Heart left ventricle (tissue), 13 donors: Measurements from ENCODE around the gene TUBA4A.

Experiments
- POLR2A ChIP-seq, 2 donors: fragments of 450-650 bp; IDR thresholded peaks; one replicate each; pipeline ENCODE4 v1.6.1; 2017; ENCODE audit warnings: antibody characterized with exemption in 2 of 2, mild to moderate bottlenecking in 2 of 2, moderate library complexity in 2 of 2
- TF ChIP-seq, protein P1 (sequence below), 12 donors: fragments of 200-600 bp; sonication (generic) in 4 of 12; IDR thresholded peaks; one replicate each; pipeline versions ENCODE4 v1.5.0 to v1.8.0; 2018 to 2022; ENCODE audit warnings: antibody characterized with exemption in 12 of 12, mild to moderate bottlenecking in 5 of 12
- donor health status: ischemic (EF 13 %, LVEDD 7.1; RV severe dilation, severe dysfunction).
- donor health status: DM: no; HTN: yes; CAD: no.
- donor health status: DM: no; HTN: no; CAD: no.
- donor health status: ischemic (EF 25% LVEDD 6.9; RV normal size, moderate dysfunction).
- donor health status: ischemic (EF 25% LVEDD 5.7; RV mildly dilated, moderate dysfunction).
- donor health status: ischemic (EF 35%, LVEDD 5.7; RV mildly dilated, moderate dysfunction).
- donor health status: nonischemic (EF 11% LVEDD 7.7; RV severe dilation, severe dysfunction).
- donor health status: DM: yes; HTN: yes; CAD: no.
- donor health status: PGD.
- donor health status: ischemic (EF 29% LVEDD 5.4; RV normal size, mild dysfunction).
- donor health status: nonischemic (EF 23%, LVEDD 6.1; RV moderate dilation, normal function).

DNA sequence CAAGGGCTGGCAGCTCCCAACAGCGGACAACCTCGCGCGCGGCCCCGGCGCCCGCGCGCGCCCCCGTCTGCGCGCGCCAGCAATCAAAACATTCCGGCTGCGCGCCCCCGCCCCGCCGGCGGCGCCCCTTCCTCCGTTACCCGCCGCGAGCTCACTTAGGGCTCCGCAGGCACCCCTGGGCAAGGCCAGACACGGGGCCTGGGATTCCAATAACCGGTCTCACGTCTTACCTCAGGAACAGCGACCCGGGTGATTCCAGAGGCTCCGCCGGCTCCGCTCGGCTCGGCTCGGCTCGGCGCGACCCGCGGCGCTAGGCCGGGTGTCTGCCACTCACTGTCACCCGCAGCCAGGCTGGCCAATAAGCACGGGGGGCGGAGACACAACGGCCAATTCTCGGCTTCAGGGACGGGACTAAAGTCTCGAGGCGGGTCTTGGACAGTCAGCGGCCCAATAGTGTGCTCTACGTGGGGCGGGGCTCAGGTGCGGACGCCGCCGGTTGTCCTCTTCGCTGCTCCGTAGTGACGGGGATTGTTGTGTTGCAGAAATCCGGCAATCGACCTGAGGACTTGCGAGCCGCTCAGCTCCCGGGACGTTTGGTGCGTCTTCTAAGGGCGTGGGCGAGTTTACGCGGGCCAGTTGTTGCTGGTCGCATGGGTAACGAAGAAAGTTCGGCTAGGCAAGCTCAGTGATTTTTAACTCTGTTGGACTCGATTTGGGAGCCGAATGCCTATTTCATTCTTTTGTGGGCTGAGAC, 24.2 kb downstream of the TUBA4A start, which contains the start of the genes ANKZF1 and ATG9A:
- peak in 1 of 2 donors; percentile 85 for TF ChIP-seq POLR2A (IDR thresholded peaks at IDR 0.05)
- TF ChIP-seq, protein P1, sequence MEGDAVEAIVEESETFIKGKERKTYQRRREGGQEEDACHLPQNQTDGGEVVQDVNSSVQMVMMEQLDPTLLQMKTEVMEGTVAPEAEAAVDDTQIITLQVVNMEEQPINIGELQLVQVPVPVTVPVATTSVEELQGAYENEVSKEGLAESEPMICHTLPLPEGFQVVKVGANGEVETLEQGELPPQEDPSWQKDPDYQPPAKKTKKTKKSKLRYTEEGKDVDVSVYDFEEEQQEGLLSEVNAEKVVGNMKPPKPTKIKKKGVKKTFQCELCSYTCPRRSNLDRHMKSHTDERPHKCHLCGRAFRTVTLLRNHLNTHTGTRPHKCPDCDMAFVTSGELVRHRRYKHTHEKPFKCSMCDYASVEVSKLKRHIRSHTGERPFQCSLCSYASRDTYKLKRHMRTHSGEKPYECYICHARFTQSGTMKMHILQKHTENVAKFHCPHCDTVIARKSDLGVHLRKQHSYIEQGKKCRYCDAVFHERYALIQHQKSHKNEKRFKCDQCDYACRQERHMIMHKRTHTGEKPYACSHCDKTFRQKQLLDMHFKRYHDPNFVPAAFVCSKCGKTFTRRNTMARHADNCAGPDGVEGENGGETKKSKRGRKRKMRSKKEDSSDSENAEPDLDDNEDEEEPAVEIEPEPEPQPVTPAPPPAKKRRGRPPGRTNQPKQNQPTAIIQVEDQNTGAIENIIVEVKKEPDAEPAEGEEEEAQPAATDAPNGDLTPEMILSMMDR (IDR thresholded peaks at IDR 0.05): no peak
